Measurements from ENCODE around the gene MRTFB.

DNA sequence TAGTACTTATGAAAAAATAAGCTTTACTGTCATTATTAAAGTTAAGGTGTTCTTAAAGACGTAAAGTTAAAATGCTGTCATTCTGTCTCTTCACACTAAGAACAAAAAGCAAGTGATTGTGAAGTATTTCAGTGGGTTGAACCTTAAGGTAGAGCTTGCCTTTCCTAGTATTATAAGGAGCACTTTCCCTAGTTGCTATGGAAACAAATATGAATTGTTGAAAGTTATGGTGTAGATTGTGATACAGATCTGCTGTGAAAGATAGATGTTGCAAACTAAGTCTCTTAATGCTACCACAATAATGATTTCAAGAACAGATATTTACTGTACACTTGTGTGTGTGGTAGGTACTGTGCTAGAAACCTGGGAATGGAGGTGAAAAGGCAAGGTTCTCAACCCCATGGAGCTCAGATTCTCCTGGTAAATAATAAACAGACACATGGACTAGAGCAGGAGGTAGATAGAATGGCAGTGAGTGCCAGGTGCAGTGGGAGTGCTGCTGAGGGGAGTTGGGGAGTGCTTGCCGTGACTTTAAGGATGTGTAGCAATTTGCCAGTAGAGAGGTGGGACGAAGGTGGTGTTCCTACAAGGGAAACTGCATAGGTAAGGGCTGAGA lies 34.7 kb downstream of the MRTFB start:
- no peak for TF ChIP-seq CTCF (IDR thresholded peaks at IDR 0.05 in 4 of 5, conservative IDR thresholded peaks at IDR 0.05 in 1 of 5)
- no peak for TF ChIP-seq POLR2A (IDR thresholded peaks at IDR 0.05)

Data from gastrocnemius medialis (tissue), 4 donors.